CD4-positive, alpha-beta T cell treated with Interleukin-17A for 4 hours (primary cell): ENCODE results near the gene CLDN15.

ENCODE experiments used
- DNase-seq: peaks from one replicate; pipeline ENCODE4 v3.0.0-alpha.2; 2020; ENCODE audit warnings: mixed read lengths

CLDN15 gene

DNA sequence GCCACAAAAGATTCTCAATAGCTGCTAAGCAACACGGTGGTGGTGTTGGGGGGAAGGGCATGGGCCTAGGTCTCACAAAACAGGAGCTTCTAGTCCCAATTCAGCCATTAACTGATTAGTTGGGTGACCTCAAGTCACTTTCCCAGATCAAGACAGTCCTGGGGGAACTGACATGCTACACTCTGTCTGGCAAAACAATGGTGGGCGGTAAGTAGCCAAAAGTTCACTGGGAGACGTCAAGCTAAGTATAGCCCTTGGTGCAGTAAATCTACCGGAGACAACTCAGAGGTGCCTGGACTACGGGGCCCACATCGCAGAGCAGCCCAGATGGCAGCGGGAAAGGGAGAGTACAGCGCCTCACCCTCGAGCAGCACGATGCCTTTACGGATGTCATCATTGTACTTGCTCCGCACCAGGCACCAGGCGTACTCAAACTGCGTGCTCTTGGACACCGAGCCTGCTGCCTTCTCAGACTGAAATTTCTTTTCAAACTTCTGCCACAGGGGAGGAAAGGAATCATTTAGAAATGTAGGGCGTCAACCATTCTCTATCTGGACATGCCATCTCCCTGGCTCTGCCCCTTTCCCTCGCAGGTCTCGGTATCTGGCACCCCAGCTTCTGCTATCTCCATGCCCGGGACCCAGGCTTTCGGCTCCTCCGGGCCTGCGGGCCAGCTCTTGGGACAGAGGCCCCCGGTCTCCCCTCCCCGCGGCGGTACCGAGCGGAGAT lies 6.2 kb upstream of the CLDN15 start:
- DNase-seq = no peak

GRCh38 chr7:101241443-101242349 lies 4.1 kb upstream of the CLDN15 start:
- DNase-seq = no peak

GRCh38 chr7:101241015-101241363 lies 3.4 kb upstream of the CLDN15 start:
- DNase-seq = no peak

- DNase-seq = no peak
Observed at GRCh38 chr7:101240226-101241014, 2.8 kb upstream of the CLDN15 start.

- DNase-seq = no peak
Observed at GRCh38 chr7:101239951-101240220, 2.3 kb upstream of the CLDN15 start.

DNA sequence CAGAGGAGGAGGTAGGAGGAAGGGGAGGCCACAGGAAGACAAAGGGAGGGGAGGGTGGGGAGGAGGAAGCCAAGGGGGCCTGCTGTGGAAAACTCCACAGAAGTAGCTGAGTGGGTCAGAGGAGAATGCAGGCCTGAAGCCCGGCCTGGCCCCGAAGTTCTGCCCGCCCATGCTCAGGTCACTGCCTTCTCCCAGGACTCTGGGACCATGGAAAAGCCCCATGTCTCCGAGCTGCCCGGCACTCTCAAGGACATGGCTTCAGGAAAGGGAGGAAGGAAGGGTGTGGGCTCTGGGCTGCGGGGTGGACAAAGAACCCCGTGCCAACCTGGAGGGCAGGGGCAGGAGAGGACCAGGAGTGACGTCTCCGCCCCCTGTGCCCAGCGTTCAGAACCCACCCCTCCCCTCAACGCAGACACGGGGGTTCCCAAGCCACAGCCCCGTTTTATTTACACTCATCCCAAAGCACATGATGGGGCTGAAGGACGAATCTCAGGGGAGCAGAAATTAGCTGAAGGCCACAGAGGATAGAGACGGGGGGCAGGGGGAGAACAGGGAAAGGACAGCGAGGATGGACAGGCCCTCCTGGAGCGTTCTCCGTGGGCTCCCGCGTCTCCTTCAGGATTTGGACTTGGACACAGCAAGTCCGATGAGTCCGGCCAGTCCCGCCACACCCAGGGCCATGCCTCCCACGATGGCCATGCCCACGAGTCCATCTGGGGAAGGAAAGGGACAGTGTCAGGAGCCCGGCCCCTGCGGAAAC lies 1.8 kb upstream of the CLDN15 start:
- DNase-seq = no peak

DNA sequence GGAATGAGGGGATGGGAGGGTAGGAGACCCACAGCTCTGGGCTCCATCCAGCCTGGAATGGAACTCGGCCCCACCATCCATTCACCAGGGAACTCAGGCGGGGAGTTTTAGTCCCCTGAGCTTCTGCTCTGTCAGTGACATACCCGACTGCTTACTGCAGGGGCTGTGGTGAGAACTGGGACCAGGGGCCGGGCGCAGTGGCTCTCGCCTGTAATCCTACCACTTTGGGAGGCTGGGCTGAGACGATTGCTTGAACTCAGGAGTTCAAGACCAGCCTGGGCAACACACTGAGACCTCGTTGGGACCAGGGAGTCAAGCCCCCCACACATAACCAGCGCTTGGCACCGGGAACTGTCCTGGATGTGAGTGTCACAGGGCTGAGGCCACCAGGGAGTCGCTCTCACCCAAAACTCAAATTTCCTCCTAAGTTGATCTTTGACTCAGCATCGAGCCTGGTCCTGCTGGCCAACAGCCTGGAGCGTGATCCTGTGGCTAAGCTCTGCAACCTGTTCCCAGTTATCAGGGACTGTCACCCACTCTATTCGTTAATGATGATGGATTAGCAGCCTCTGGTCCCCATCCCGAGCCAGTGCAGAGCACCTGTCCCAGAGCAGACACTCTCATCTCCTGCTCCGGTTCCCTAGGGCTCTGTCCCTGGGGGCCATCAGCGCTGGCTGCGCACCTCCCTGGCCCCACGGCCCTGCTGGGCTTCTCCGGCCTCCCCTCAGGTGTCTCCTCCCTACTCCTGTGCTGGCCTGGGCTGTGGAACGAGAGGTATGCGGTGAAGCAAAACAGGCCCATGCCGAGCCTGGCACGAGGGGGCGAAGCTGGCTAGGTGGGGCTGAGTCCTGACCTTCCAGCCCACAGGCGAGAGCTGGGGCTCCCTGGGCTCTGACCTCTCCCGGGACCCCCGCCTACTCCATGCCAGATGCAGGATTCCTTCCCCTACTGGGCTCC lies 902 bp upstream of the CLDN15 start:
- no peak for DNase-seq

GRCh38 chr7:101236292-101236835 lies 1.2 kb downstream of the CLDN15 start:
- DNase-seq = no peak

GRCh38 chr7:101235522-101235921 lies 2.1 kb downstream of the CLDN15 start:
- DNase-seq = no peak

DNA sequence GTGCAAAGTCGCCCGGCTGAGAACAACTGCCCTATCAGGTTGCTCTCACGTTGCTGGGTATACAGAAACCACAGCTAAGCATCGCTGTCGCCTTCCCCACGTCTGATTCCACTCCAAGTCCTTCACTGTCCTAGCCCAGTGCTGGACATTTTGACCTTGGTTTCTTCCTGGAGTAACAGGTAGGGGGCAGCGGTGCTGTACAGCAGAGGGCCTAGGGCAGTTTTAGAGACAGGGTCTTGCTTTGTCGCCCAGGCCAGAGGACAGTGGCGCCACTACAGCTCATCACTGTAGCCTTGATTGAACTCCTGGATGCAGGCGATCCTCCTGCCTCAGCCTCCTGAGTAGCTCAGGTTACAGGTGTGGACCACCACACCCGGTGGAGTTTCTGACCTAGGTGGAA lies 2.6 kb downstream of the CLDN15 start:
- no peak for DNase-seq

DNA sequence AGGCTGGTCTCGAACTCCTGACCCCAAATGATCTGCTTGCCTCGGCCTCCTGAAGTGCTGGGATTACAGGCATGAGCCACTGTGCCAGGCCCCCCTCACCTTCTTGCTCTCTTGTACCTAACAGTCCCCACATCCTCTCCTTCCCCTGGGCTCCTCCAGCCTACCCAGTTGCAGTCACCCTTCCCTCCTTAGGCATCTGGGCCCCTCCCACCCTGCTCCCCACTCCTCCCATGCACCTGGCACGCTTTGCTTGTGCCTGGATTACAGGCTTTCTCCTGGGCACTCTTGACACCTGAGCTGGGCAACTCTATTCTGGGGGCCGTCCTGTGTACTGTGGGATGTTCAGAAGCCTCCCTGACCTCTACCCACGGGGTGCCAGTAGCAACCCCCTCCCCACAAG lies 3.0 kb downstream of the CLDN15 start:
- no peak for DNase-seq

DNA sequence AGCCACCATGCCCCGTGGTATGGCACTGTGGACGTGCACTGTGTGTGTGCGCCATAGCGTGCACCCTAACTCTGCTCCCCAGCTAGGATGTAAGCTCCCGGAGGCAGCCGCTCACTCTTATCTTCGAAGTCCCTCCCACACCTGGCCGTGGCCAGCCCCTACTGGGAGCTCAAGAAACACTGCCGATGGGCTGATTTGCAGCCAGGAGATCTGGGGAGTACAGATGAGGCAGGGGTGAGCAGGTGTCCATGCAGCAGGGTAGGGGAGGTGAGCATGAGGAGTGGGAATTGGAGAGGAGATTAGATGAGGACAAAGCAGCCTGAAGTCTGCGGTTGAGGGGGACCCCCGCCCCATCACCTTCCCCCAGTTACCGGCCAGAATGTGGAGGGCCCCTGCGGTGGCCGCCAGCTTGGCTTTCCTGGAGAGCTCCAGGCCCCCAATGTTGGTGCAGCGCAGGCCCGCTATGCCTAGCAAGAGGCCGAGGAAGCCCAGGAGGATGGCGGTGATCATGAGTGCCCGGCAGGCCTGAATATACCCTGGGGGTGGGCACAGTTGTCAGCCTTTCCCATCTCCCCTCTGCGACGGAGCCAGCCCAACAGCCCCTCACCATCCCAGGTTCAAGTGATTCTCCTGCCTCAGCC lies 3.6 kb downstream of the CLDN15 start:
- DNase-seq = no peak

DNA sequence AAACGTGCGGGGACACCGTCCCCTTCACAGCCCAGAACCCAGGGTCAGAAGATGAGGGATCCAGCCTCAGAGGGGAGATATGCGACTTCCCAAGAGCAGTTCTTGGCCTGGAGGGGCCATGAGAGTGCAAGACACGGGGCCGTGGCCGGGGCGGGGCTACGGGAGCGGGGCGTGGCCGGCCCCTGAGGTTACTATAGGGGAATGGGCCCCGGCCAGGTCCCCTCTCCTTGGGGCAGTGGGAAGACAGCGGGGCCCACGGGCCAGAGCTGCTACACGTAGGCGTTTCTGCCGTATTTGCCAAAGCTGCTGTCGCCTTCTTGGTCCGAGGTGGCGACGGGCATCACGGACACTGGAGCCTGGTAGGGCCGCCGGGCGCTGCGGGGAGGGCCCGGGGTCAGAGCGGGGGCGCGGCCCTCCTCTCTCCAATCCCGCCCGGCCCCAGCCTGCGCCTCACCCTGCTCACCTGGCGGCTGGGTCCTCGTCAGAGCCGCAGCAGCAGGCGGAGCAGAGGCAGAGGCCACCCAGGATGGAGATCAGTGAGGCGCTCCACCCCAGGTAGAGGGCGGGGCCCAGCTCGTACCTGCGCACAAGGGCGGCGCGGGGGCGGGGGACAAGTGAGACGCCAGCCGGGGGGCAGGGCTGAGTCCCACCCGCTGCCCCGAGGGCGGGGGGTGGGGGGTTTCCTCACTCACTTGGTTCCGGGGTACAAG lies 5.3 kb downstream of the CLDN15 start:
- DNase-seq = no peak

- DNase-seq = no peak
Observed at GRCh38 chr7:101231644-101232043, 6.0 kb downstream of the CLDN15 start.

DNA sequence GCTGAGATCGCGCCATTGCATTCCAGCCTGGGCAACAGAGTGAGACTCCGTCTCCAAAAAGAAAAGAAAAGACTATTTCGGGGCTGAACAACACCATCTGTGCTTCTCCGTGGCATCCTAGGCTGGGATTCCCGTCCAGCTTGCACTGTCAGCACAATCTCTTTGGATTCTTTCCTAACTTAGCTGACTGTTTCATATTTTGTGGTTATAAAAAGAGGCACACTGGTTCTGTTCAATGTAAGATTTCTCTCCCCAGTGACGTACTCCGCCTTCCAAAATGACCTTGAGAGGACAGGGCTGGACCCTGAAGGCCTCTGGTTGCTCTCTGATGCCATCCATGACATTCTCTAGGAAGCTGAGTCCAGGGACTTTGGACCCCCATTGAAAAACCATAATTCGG lies 10.9 kb downstream of the CLDN15 start:
- DNase-seq = no peak

- DNase-seq = no peak
Observed at GRCh38 chr7:101225650-101226049, 12.0 kb downstream of the CLDN15 start.

- no peak for DNase-seq
Observed at GRCh38 chr7:101223528-101223927, 14.1 kb downstream of the CLDN15 start.

DNA sequence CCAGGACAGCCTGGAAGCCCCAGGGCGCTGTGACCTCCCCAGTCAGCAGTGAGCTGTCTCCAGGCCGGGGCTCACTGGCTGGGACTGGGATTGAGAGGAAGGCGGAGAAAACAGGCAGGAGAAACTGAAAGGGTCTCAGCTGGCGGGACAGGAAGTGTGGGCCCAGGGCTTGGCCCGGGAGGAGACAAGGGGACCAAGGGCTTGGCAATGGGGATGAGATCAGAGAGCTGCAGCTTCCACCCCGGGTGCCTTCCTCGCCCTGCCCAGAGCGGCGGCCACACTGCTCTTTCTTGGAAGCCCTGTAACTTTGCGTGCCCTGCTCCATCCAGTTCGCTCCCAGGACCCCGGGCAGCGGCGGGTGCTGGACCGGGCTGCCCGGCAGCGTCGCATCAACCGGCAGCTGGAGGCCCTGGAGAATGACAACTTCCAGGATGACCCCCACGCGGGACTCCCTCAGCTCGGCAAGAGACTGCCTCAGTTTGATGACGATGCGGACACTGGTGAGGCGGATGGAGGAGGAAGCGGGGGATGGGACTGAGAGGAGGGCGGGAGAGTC lies 15.2 kb downstream of the CLDN15 start:
- no peak for DNase-seq

DNA sequence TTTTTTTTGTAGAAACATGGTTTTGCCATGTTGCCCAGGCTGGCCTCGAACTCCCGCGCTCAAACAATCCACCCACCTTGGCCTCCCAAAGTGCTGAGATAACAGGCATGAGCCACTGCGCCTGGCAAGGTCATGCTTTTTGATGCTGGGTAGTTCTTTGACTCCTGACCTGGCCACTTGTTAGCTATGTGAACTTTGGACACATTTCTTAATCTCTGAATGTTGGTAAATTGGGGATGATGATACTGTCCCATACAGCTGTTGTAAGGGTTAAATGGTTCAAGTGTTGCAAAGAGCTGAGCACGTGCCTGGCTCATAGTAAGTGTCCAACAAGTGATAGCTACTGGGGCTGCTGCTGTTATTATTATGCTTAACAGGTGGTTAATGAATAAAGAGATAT lies 17.3 kb downstream of the CLDN15 start:
- no peak for DNase-seq
